Sigmoid colon (tissue), 4 donors: ENCODE data around the gene BCAS3.

Experiments used
- CTCF ChIP-seq, 4 experiments: fragments of 450-650 bp in 3 of 4; fragments of 200-600 bp in 1 of 4; IDR thresholded peaks; one replicate each; pipeline ENCODE4 v1.5.1; 2016 to 2019; ENCODE audit warnings: antibody characterized with exemption in 4 of 4, mild to moderate bottlenecking in 3 of 4, moderate library complexity in 2 of 4
- EP300 ChIP-seq, 4 donors: sonication (generic); formaldehyde crosslinking; IDR thresholded peaks; one replicate each; pipeline ENCODE4 v1.6.1; 2017; ENCODE audit warnings: antibody characterized with exemption in 4 of 4
- POLR2A ChIP-seq, 2 donors: fragments of 450-650 bp; IDR thresholded peaks; one replicate each; pipeline ENCODE4 v1.6.1; 2016; ENCODE audit warnings: antibody characterized with exemption in 2 of 2, mild to moderate bottlenecking in 2 of 2, moderate library complexity in 2 of 2
- POLR2AphosphoS5 ChIP-seq, 4 donors: sonication (generic); formaldehyde crosslinking; IDR thresholded peaks; one replicate each; pipeline ENCODE4 v1.6.1; 2017; ENCODE audit warnings: antibody characterized with exemption in 4 of 4

GRCh38 chr17:60802377-60802776 lies 124.7 kb downstream of the BCAS3 start:
- TF ChIP-seq CTCF (IDR thresholded peaks at IDR 0.05) (no peak), POLR2A (IDR thresholded peaks at IDR 0.05) (no peak), EP300 (IDR thresholded peaks at IDR 0.05) (no peak), POLR2AphosphoS5 (IDR thresholded peaks at IDR 0.05) (no peak)
